SK-N-SH (cell line): Measurements from ENCODE around the gene MMP14. TPM values are rescaled to one million over a fixed set of nuclear protein-coding genes. Genes with fewer than 3 reads are reported as not detected.

Experiments
- CTCF ChIA-PET: fragments of 300-600, 350-600 bp; formaldehyde crosslinking; extraction: SDS; loops from one replicate; lab custom pipeline; 2021; lab: Yijun Ruan, JAX
- POLR2A ChIA-PET: fragments of 350-600 bp; sonication (Branson Sonifier 250); formaldehyde crosslinking; extraction: SDS; loops from one replicate; lab custom pipeline; 2020; ENCODE audit warnings: antibody characterized with exemption, inconsistent platforms; lab: Yijun Ruan, JAX
- DNase-seq: peaks from one replicate; pipeline ENCODE4 v3.0.0; 2012
- H2AFZ ChIP-seq: fragments of 200-600 bp; sonication (generic); 2 replicates; pipeline ENCODE4 v1.8.1; 2016; ENCODE audit warnings: antibody characterized with exemption, mild to moderate bottlenecking, low read depth
- H3F3A ChIP-seq: fragments of 200-600 bp; sonication (generic); replicated peaks from 2 replicates; pipeline ENCODE3; 2016; ENCODE audit warnings: antibody characterized with exemption, mild to moderate bottlenecking; ENCODE audit not compliant: insufficient read depth
- H3K27ac ChIP-seq, 2 experiments: fragments of 200-500 bp in 1 of 2; fragments of 200-600 bp in 1 of 2; sonication (Bioruptor generic) in 1 of 2; sonication (generic), shearing (Covaris generic) in 1 of 2; 2 replicates each; pipeline versions ENCODE4 v1.5.1 to v1.6.1; 2014 to 2016; ENCODE audit warnings: low read depth in 2 of 2, inconsistent platforms in 1 of 2, low read length in 1 of 2, mild to moderate bottlenecking in 1 of 2, mixed read lengths in 1 of 2
- H3K27me3 ChIP-seq: fragments of 200-600 bp; sonication (generic), shearing (Covaris generic); 2 replicates; pipeline ENCODE4 v1.6.1; 2016; ENCODE audit warnings: mixed run types; ENCODE audit not compliant: insufficient read depth
- H3K36me3 ChIP-seq, 2 experiments: fragments of 200-500 bp in 1 of 2; fragments of 200-600 bp in 1 of 2; sonication (Bioruptor generic) in 1 of 2; sonication (generic) in 1 of 2; replicated peaks in 1 of 2; 2 replicates each; pipeline versions ENCODE3 to v1.5.1; 2014 to 2016; ENCODE audit warnings: low read length in 1 of 2, mild to moderate bottlenecking in 1 of 2; ENCODE audit not compliant: insufficient read depth in 2 of 2, control insufficient read depth in 1 of 2
- H3K4me1 ChIP-seq, 2 experiments: fragments of 200-500 bp in 1 of 2; fragments of 200-600 bp in 1 of 2; sonication (Bioruptor generic) in 1 of 2; sonication (generic), shearing (Covaris generic) in 1 of 2; 2 replicates each; pipeline versions ENCODE4 v1.5.1 to v1.6.1; 2014 to 2016; ENCODE audit warnings: low read depth in 1 of 2, low read length in 1 of 2, mixed run types in 1 of 2; ENCODE audit not compliant: insufficient read depth in 2 of 2, control insufficient read depth in 1 of 2
- H3K4me2 ChIP-seq: fragments of 200-600 bp; sonication (generic), shearing (Covaris generic); 2 replicates; pipeline ENCODE4 v1.6.1; 2017; ENCODE audit warnings: mixed run types
- H3K4me3 ChIP-seq, 2 experiments: fragments of 200-500 bp in 1 of 2; fragments of 200-600 bp in 1 of 2; sonication (Bioruptor generic) in 1 of 2; sonication (generic), shearing (Covaris generic) in 1 of 2; 2 replicates each; pipeline versions ENCODE4 v1.5.1 to v1.8.1; 2014 to 2016; ENCODE audit warnings: low read depth in 2 of 2, inconsistent platforms in 1 of 2, low read length in 1 of 2, mild to moderate bottlenecking in 1 of 2, mixed read lengths in 1 of 2, moderate library complexity in 1 of 2
- H3K79me2 ChIP-seq: fragments of 200-600 bp; sonication (generic); 2 replicates; pipeline ENCODE4 v1.8.1; 2017; ENCODE audit warnings: mild to moderate bottlenecking; ENCODE audit not compliant: insufficient read depth
- H3K9ac ChIP-seq: fragments of 200-600 bp; sonication (generic); 2 replicates; pipeline ENCODE4 v1.6.1; 2017; ENCODE audit warnings: mixed run types
- H3K9me2 ChIP-seq: fragments of 200-600 bp; sonication (generic); 2 replicates; pipeline ENCODE4 v1.6.1; 2017; ENCODE audit warnings: mixed run types
- H3K9me3 ChIP-seq: fragments of 200-600 bp; sonication (generic); 2 replicates; pipeline ENCODE4 v1.6.1; 2017; ENCODE audit warnings: mixed run types, mild to moderate bottlenecking, moderate library complexity
- H4K20me1 ChIP-seq: fragments of 200-600 bp; sonication (generic); 2 replicates; pipeline ENCODE4 v1.6.1; 2017; ENCODE audit warnings: mild to moderate bottlenecking, mixed run types; ENCODE audit not compliant: insufficient read depth
- ELF1 ChIP-seq: IDR thresholded peaks from 2 replicates; pipeline ENCODE4 v1.4.0; 2012
- EP300 ChIP-seq, 2 experiments: IDR thresholded peaks; 2 replicates each; pipeline versions ENCODE4 v1.4.0 to v1.6.1; 2012; ENCODE audit warnings: borderline replicate concordance in 1 of 2, low read depth in 1 of 2, low read length in 1 of 2
- FOXJ3 ChIP-seq: sonication (generic); formaldehyde crosslinking; IDR thresholded peaks from 2 replicates; pipeline ENCODE4 v1.5.1; 2020; ENCODE audit warnings: mild to moderate bottlenecking, missing genetic modification reagents
- IRF3 ChIP-seq: fragments of 150-350 bp; IDR thresholded peaks from 2 replicates; pipeline ENCODE4 v1.6.1; 2016; ENCODE audit warnings: mild to moderate bottlenecking, low read depth, low read length
- JUND ChIP-seq: IDR thresholded peaks from 2 replicates; pipeline ENCODE4 v1.4.0; 2012
- MAX ChIP-seq: IDR thresholded peaks from 2 replicates; pipeline ENCODE4 v1.4.0; 2012; ENCODE audit warnings: low read depth
- MEF2A ChIP-seq: IDR thresholded peaks from 2 replicates; pipeline ENCODE4 v1.4.0; 2012; ENCODE audit warnings: low read depth, borderline replicate concordance
- PBX3 ChIP-seq: IDR thresholded peaks from 2 replicates; pipeline ENCODE4; 2012
- RAD21 ChIP-seq: IDR thresholded peaks from 2 replicates; pipeline ENCODE4 v1.6.1; 2012; ENCODE audit warnings: mild to moderate bottlenecking, low read length
- RCOR1 ChIP-seq: fragments of 150-350 bp; IDR thresholded peaks from 2 replicates; pipeline ENCODE4 v1.6.1; 2017; ENCODE audit warnings: antibody characterized with exemption, low read length
- REST ChIP-seq: IDR thresholded peaks from 2 replicates; pipeline ENCODE4 v1.6.1; 2012; ENCODE audit warnings: mild to moderate bottlenecking, low read depth, low read length, moderate library complexity
- SIN3A ChIP-seq: IDR thresholded peaks from 2 replicates; pipeline ENCODE4 v1.6.1; 2012; ENCODE audit warnings: low read depth, mild to moderate bottlenecking, low read length, moderate library complexity, borderline replicate concordance
- SMC3 ChIP-seq: IDR thresholded peaks from 2 replicates; pipeline ENCODE4 v1.6.1; 2012; ENCODE audit warnings: low read depth, low read length, improper control_type of control experiment
- TAF1 ChIP-seq: IDR thresholded peaks from 2 replicates; pipeline ENCODE4 v1.6.1; 2012; ENCODE audit warnings: low read depth, mild to moderate bottlenecking, low read length, moderate library complexity, borderline replicate concordance
- TEAD4 ChIP-seq: IDR thresholded peaks from 2 replicates; pipeline ENCODE4 v1.4.0; 2012; ENCODE audit warnings: mild to moderate bottlenecking, borderline replicate concordance; ENCODE audit not compliant: insufficient read depth
- USF1 ChIP-seq: IDR thresholded peaks from 2 replicates; pipeline ENCODE4 v1.4.0; 2012; ENCODE audit warnings: low read depth, borderline replicate concordance
- USF2 ChIP-seq: fragments of 150-350 bp; IDR thresholded peaks from 2 replicates; pipeline ENCODE4 v1.6.1; 2017; ENCODE audit warnings: antibody characterized with exemption, low read length, low read depth, borderline replicate concordance
- YY1 ChIP-seq: IDR thresholded peaks from 2 replicates; pipeline ENCODE4 v1.4.0; 2012; ENCODE audit warnings: low read depth, mild to moderate bottlenecking
- ZBTB33 ChIP-seq: IDR thresholded peaks from 2 replicates; pipeline ENCODE4 v1.4.0; 2012; ENCODE audit warnings: low read depth, borderline replicate concordance
- WGBS: methylation state at CpG from one replicate; pipeline ENCODE4 v1.1.6; 2017; ENCODE audit warnings: low lambda C conversion rate; 5-methylcytosine and 5-hydroxymethylcytosine counted together
- polyA plus RNA-seq, 3 experiments: library from polyadenylated mRNA; depleted of rRNA; stranded (reverse); fragments of >200 nt; gene quantifications; 2 replicates each; pipeline ENCODE4 v1.2.3, GENCODE V29; 2012

Gene MMP14
- polyA plus RNA-seq, 1 of the 3 experiments (the other 2 are of a cell fraction): 139 TPM

GRCh38 chr14:22854963-22855724 is 18.8 kb downstream of the MMP14 start (continued):
- TF ChIP-seq USF2: no peak
- no peak for TF ChIP-seq RAD21
- TF ChIP-seq MEF2A: no peak
- no peak for TF ChIP-seq USF1
- no peak for TF ChIP-seq ELF1
- TF ChIP-seq SIN3A: no peak

- Histone ChIP-seq H3K27ac (no peak overlapping the region), H3K9ac (no peak overlapping the region), H4K20me1 (no peaks in the 10 kb centered on the region), H3K9me3 (no peaks in the 10 kb centered on the region), H3K4me2 (no peak overlapping the region), H3K9me2 (no peaks in the 10 kb centered on the region), H3K27me3 (no peaks in the 10 kb centered on the region), H3K4me3 (no peak overlapping the region), H3F3A (peaks cover 2% of the 10 kb centered on the region), H3K36me3 (no peaks in the 10 kb centered on the region), H3K4me1 (peaks cover 3 to 6% of the 10 kb centered on the region in 2 experiments; a peak in 1 of 4 replicates), H3K79me2 (no peaks in the 10 kb centered on the region), H2AFZ (no peak overlapping the region)
- WGBS: 92% methylated on average over 5 of the region's 5 CpGs
- CTCF ChIA-PET: interaction anchor here (1.0 to 18.5 kb wide), 2 partner anchors 36 to 40 kb away, joined by 4 to 472 read pairs; partner anchors contain the start of genes MRPL52 and SLC7A7
- POLR2A ChIA-PET: no interaction called here
- no peak for DNase-seq
- TF ChIP-seq JUND (no peak), EP300 (IDR thresholded peaks at IDR 0.05; ENCODE audit: borderline replicate concordance in 1 of 2, low read depth in 1 of 2, low read length in 1 of 2) (no peak), RCOR1 (no peak), ZBTB33 (no peak), YY1 (no peak), PBX3 (no peak), IRF3 (no peak), USF1 (no peak), TAF1 (no peak), MAX (no peak), FOXJ3 (CRISPR knock-in tag) (no peak), MEF2A (no peak), TEAD4 (no peak), SMC3 (no peak), REST (no peak)
Measured at GRCh38 chr14:22856428-22856827, 20.0 kb downstream of the MMP14 start.
